GM12875 (cell line): ENCODE results near the gene TMEM134.

Experiments used
- H3K4me3 ChIP-seq: one replicate; pipeline ENCODE4 v1.5.1; 2011; ENCODE audit warnings: low read depth, low read length, control low read depth
- TF ChIP-seq, protein P1 (sequence below): IDR thresholded peaks from 2 replicates; pipeline ENCODE4 v1.5.1; 2011; ENCODE audit warnings: low read depth, mild to moderate bottlenecking, control low read depth, inconsistent platforms, low read length, moderate library complexity, borderline replicate concordance; ENCODE audit not compliant: insufficient read depth

The TMEM134 gene

GRCh38 chr11:67420646-67421429 lies 48.2 kb downstream of the TMEM134 start:
- H3K4me3 ChIP-seq, result peak overlapping the region; percentile 50
- TF ChIP-seq, protein P1, sequence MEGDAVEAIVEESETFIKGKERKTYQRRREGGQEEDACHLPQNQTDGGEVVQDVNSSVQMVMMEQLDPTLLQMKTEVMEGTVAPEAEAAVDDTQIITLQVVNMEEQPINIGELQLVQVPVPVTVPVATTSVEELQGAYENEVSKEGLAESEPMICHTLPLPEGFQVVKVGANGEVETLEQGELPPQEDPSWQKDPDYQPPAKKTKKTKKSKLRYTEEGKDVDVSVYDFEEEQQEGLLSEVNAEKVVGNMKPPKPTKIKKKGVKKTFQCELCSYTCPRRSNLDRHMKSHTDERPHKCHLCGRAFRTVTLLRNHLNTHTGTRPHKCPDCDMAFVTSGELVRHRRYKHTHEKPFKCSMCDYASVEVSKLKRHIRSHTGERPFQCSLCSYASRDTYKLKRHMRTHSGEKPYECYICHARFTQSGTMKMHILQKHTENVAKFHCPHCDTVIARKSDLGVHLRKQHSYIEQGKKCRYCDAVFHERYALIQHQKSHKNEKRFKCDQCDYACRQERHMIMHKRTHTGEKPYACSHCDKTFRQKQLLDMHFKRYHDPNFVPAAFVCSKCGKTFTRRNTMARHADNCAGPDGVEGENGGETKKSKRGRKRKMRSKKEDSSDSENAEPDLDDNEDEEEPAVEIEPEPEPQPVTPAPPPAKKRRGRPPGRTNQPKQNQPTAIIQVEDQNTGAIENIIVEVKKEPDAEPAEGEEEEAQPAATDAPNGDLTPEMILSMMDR, result no peak

- TF ChIP-seq, protein P1, result no peak
- peak overlapping the region; percentile 50 for H3K4me3 ChIP-seq
Observed at GRCh38 chr11:67420147-67420645, 48.9 kb downstream of the TMEM134 start.

DNA sequence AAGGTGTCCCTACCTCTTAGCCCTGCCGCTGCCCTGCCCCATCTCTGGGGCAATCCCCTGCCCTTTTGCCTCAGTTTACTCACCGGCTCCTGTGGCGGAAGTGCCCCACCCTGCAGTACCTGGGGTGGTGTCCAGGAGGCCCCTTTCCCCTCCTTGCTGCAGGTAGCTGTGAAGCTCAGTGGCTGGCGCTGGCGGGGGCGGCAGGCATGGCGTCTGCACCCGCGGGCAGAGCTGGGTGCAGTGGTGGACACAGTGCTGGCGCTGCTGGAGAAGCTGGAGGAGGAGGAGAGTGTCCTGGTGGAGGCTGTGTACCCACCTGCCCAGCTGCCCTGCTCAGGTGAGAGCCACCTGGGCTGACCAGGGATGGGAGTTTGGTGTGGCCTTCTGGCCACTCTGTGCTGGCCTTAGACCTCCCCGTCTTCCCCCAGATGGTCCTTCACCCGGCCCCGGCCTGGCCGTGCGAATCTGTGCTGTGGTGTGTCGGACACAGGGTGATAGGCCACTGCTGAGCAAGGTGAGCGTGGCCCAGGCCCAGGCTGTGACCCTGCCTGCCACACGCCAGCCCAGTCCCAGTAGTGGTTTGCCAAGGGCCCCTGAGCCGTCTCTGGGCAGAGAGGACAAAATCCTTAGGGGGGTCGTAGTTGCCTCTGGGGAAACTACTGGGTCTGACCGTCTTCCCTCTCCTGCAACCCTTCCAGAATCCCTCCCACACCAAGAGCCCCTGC lies 49.6 kb downstream of the TMEM134 start:
- no peak overlapping the region for H3K4me3 ChIP-seq

GRCh38 chr11:67418476-67419281 lies 50.4 kb downstream of the TMEM134 start:
- TF ChIP-seq, protein P1, result no peak
- H3K4me3 ChIP-seq, result no peak overlapping the region

More for the DNA sequence above, 49.6 kb downstream of the TMEM134 start:
- TF ChIP-seq, protein P1, result no peak

DNA sequence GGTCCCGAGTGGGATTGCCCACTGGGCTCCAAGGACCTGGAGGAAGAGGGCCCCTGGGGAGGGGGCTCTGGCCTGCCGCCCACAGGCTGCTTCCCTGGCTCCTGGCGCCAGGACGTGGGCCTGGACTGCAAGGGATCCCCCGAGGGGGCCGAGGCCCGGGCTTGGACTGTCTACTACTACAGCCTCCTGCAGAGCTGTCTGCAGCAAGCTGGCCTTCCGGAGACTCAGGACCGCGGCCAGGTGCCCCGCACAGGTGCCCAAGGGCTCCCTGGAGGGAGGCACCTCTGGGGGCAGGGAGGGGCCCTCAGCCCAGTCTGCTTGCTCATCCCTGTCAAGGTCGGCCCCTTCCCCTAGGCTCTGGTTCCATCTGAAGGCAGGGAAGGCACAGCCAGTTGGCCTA lies 51.6 kb downstream of the TMEM134 start:
- TF ChIP-seq, protein P1, result no peak

GRCh38 chr11:67416416-67417335 lies 52.4 kb downstream of the TMEM134 start:
- H3K4me3 ChIP-seq, result no peak overlapping the region
- TF ChIP-seq, protein P1, result no peak

More for the DNA sequence above, 51.6 kb downstream of the TMEM134 start:
- H3K4me3 ChIP-seq, result no peak overlapping the region
